WTC11 (cell line): ENCODE results near the gene KAT8. TPM values are rescaled to one million over a fixed set of nuclear protein-coding genes. Genes with fewer than 3 reads are reported as not detected.

Source experiments
- ATAC-seq: fragments of 200-7000 bp; cut with Tn5 transposase; 2 replicates; pipeline ENCODE4 v1.10.0; 2021; ENCODE audit warnings: mild to moderate bottlenecking, moderate library complexity
- CTCF ChIA-PET: fragments of 300-600 bp; sonication (Branson Sonifier 250); formaldehyde crosslinking; loops from one replicate; lab custom pipeline; 2021; ENCODE audit warnings: antibody characterized with exemption; lab: Charles Lee
- POLR2A ChIA-PET: fragments of 350-600 bp; sonication (Branson Sonifier 250); formaldehyde crosslinking; loops from one replicate; lab custom pipeline; 2021; ENCODE audit warnings: antibody characterized with exemption; lab: Charles Lee
- DNase-seq: peaks from one replicate; pipeline ENCODE4 v3.0.0; 2021; ENCODE audit warnings: low spot score
- H3K27ac Mint-ChIP-seq: 2 replicates; pipeline ENCODE4 v1.8.0; 2021; ENCODE audit warnings: mixed read lengths
- H3K27me3 Mint-ChIP-seq: 2 replicates; pipeline ENCODE4 v1.8.0; 2021; ENCODE audit warnings: low read depth, mild to moderate bottlenecking, moderate library complexity, mixed read lengths
- H3K36me3 Mint-ChIP-seq: 2 replicates; pipeline ENCODE4 v1.8.0; 2021; ENCODE audit warnings: mixed read lengths
- H3K4me1 Mint-ChIP-seq: 2 replicates; pipeline ENCODE4 v1.8.0; 2022; ENCODE audit warnings: mixed read lengths
- H3K4me3 Mint-ChIP-seq: 2 replicates; pipeline ENCODE4 v1.8.0; 2021; ENCODE audit warnings: mild to moderate bottlenecking, moderate library complexity, mixed read lengths
- H3K9me3 Mint-ChIP-seq: 2 replicates; pipeline ENCODE4 v1.8.0; 2021; ENCODE audit warnings: mixed read lengths
- ATF6 ChIP-seq: sonication (generic); formaldehyde crosslinking; IDR thresholded peaks from 2 replicates; pipeline ENCODE4 v1.8.1; 2023; ENCODE audit warnings: mild to moderate bottlenecking, missing genetic modification reagents
- CTCF ChIP-seq: fragments of 200-600 bp; IDR thresholded peaks from 2 replicates; pipeline ENCODE4 v1.8.0; 2022; ENCODE audit warnings: antibody characterized with exemption
- ELF4 ChIP-seq: sonication (generic); formaldehyde crosslinking; IDR thresholded peaks from 2 replicates; pipeline ENCODE4 v1.8.1; 2022; ENCODE audit warnings: low read depth, mild to moderate bottlenecking, moderate library complexity, missing genetic modification reagents
- EMX1 ChIP-seq: fragments of 250-450 bp; sonication (Bioruptor Pico); IDR thresholded peaks from 2 replicates; pipeline ENCODE4 v1.8.0; 2021; ENCODE audit warnings: mild to moderate bottlenecking
- ESRRA ChIP-seq: sonication (generic); formaldehyde crosslinking; IDR thresholded peaks from 2 replicates; pipeline ENCODE4 v1.8.1; 2022; ENCODE audit warnings: mild to moderate bottlenecking, missing genetic modification reagents, borderline replicate concordance
- FOXP1 ChIP-seq: sonication (generic); formaldehyde crosslinking; IDR thresholded peaks from 2 replicates; pipeline ENCODE4 v1.8.0; 2022; ENCODE audit warnings: missing genetic modification reagents, mild to moderate bottlenecking, moderate library complexity, borderline replicate concordance
- GABPB1 ChIP-seq: sonication (generic); formaldehyde crosslinking; IDR thresholded peaks from 2 replicates; pipeline ENCODE4 v1.8.1; 2023; ENCODE audit warnings: mild to moderate bottlenecking, missing genetic modification reagents
- MXD4 ChIP-seq: fragments of 250-450 bp; sonication (Bioruptor Pico); IDR thresholded peaks from 2 replicates; pipeline ENCODE4 v1.8.0; 2021; ENCODE audit warnings: mild to moderate bottlenecking, moderate library complexity, borderline replicate concordance
- MYBL2 ChIP-seq: sonication (generic); formaldehyde crosslinking; IDR thresholded peaks from 2 replicates; pipeline ENCODE4 v1.8.1; 2023; ENCODE audit warnings: mild to moderate bottlenecking, moderate library complexity, missing genetic modification reagents
- OVOL2 ChIP-seq: fragments of 250-450 bp; sonication (Bioruptor Pico); IDR thresholded peaks from 2 replicates; pipeline ENCODE4 v1.9.0; 2021; ENCODE audit warnings: mild to moderate bottlenecking, borderline replicate concordance
- RORB ChIP-seq: fragments of 250-450 bp; sonication (Bioruptor Pico); IDR thresholded peaks from 2 replicates; pipeline ENCODE4 v1.9.0; 2021; ENCODE audit warnings: mild to moderate bottlenecking
- SOX15 ChIP-seq: fragments of 250-450 bp; sonication (Bioruptor Pico); IDR thresholded peaks from 2 replicates; pipeline ENCODE4 v1.9.0; 2021; ENCODE audit warnings: mild to moderate bottlenecking
- SP1 ChIP-seq: sonication (generic); formaldehyde crosslinking; conservative IDR thresholded peaks from 2 replicates; pipeline ENCODE4 v1.8.1; 2022; ENCODE audit warnings: missing genetic modification reagents
- TEAD4 ChIP-seq: sonication (generic); formaldehyde crosslinking; IDR thresholded peaks from 2 replicates; pipeline ENCODE4 v1.8.0; 2022; ENCODE audit warnings: mild to moderate bottlenecking, missing genetic modification reagents
- USF1 ChIP-seq: sonication (generic); formaldehyde crosslinking; IDR thresholded peaks from 2 replicates; pipeline ENCODE4 v1.8.0; 2022; ENCODE audit warnings: mild to moderate bottlenecking, missing genetic modification reagents
- ZNF121 ChIP-seq: sonication (generic); formaldehyde crosslinking; IDR thresholded peaks from 2 replicates; pipeline ENCODE4 v1.8.0; 2023; ENCODE audit warnings: missing genetic modification reagents
- ZNF232 ChIP-seq: sonication (generic); formaldehyde crosslinking; IDR thresholded peaks from 2 replicates; pipeline ENCODE4 v1.8.0; 2022; ENCODE audit warnings: mild to moderate bottlenecking, missing genetic modification reagents
- ZNF396 ChIP-seq: fragments of 250-450 bp; sonication (Bioruptor Pico); IDR thresholded peaks from 2 replicates; pipeline ENCODE4 v1.8.0; 2021; ENCODE audit warnings: mild to moderate bottlenecking, moderate library complexity, borderline replicate concordance
- ZNF532 ChIP-seq: fragments of 250-450 bp; sonication (Bioruptor Pico); IDR thresholded peaks from 2 replicates; pipeline ENCODE4 v1.9.0; 2021; ENCODE audit warnings: mild to moderate bottlenecking, borderline replicate concordance
- total RNA-seq: library from RNA; stranded (reverse); gene quantifications from 3 replicates; pipeline ENCODE4 v1.2.3, GENCODE V29; 2021
- TF ChIP-seq, protein P1 (sequence below): sonication (generic); formaldehyde crosslinking; IDR thresholded peaks from 2 replicates; pipeline ENCODE4 v1.8.0; 2022; ENCODE audit warnings: mild to moderate bottlenecking, missing genetic modification reagents

KAT8 gene
- total RNA-seq, 1 experiment from 2014 or later = 70.8 TPM

GRCh38 chr16:31129568-31130335 lies 12.3 kb downstream of the KAT8 start (continued):
- TF ChIP-seq OVOL2 (CRISPR knock-in tag) (no peak), ELF4 (no peak), ZNF121 (CRISPR knock-in tag) (no peak)

GRCh38 chr16:31130336-31130891 lies 12.9 kb downstream of the KAT8 start:
- no peak for ATAC-seq
- CTCF ChIA-PET = interaction anchor here (0.5 to 3.3 kb wide), 7 partner anchors 9 to 328 kb away, joined by 3 to 25 read pairs (median 4); partner anchors contain the start of genes HSD3B7 and KAT8
- POLR2A ChIA-PET = interaction anchor here (0.9 to 2.2 kb wide), 7 partner anchors 8 to 56 kb away, joined by 3 to 20 read pairs (median 6); partner anchors contain the start of genes FUS, KAT8, ZNF646 and ZNF668

GRCh38 chr16:31130899-31131298 lies 13.4 kb downstream of the KAT8 start:
- H3K4me3 Mint-ChIP-seq = peak overlapping the region; percentile 24; the same call in 1 of the 2 replicates
- peaks cover 31% of the 10 kb centered on the region for H3K36me3 Mint-ChIP-seq
- peaks cover 49% of the 10 kb centered on the region for H3K4me1 Mint-ChIP-seq
- no peaks in the 10 kb centered on the region for H3K9me3 Mint-ChIP-seq
- H3K27ac Mint-ChIP-seq = peak overlapping the region; percentile 97
- ChIA-PET CTCF (interaction anchor here (0.5 to 3.3 kb wide), 7 partner anchors 8 to 327 kb away, joined by 3 to 25 read pairs (median 4); partner anchors contain the start of genes HSD3B7 and KAT8), POLR2A (interaction anchor here (0.6 to 2.2 kb wide), 6 partner anchors 9 to 71 kb away, joined by 3 to 20 read pairs (median 6); partner anchors contain the start of genes FUS, KAT8, ZNF646 and ZNF668)
- ATAC-seq (peak; percentile 62), DNase-seq (peak; percentile 74)
- no peaks in the 10 kb centered on the region for H3K27me3 Mint-ChIP-seq
- TF ChIP-seq TEAD4 (CRISPR knock-in tag) (no peak), USF1 (CRISPR knock-in tag) (peak; percentile 77), ZNF232 (no peak), ZNF532 (CRISPR knock-in tag) (no peak)

More at GRCh38 chr16:31130336-31130891, 12.9 kb downstream of the KAT8 start:
- Mint-ChIP-seq H3K9me3 (no peaks in the 10 kb centered on the region), H3K27me3 (no peaks in the 10 kb centered on the region), H3K36me3 (peaks cover 31% of the 10 kb centered on the region), H3K27ac (peak overlapping the region; percentile 97), H3K4me1 (peaks cover 45% of the 10 kb centered on the region), H3K4me3 (no peak overlapping the region)
- TF ChIP-seq ZNF396 (CRISPR knock-in tag) (no peak), ESRRA (CRISPR knock-in tag) (no peak), CTCF (no peak), RORB (CRISPR knock-in tag) (no peak), ZNF121 (CRISPR knock-in tag) (no peak), ATF6 (CRISPR knock-in tag) (no peak), MXD4 (no peak), GABPB1 (CRISPR knock-in tag) (no peak), SOX15 (no peak), MYBL2 (CRISPR knock-in tag) (no peak), FOXP1 (CRISPR knock-in tag) (no peak), SP1 (CRISPR knock-in tag) (no peak), EMX1 (CRISPR knock-in tag) (no peak), ZNF232 (no peak)
- TF ChIP-seq, protein P1, sequence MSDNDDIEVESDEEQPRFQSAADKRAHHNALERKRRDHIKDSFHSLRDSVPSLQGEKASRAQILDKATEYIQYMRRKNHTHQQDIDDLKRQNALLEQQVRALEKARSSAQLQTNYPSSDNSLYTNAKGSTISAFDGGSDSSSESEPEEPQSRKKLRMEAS (CRISPR knock-in tag) = no peak
- DNase-seq = no peak
